B cell (primary cell): Measurements from ENCODE around the gene SEMA3G. TPM values are rescaled to one million over a fixed set of nuclear protein-coding genes. Genes with fewer than 3 reads are reported as not detected.

ENCODE experiments used
- ATAC-seq: fragments of 200-7000 bp; cut with Tn5 transposase; one replicate; pipeline ENCODE4 v1.10.0; 2021; ENCODE audit warnings: low read depth, mild to moderate bottlenecking, moderate number of reproducible peaks, moderate library complexity
- CTCF ChIA-PET: fragments of 350-600 bp; sonication (Branson Sonifier 250); formaldehyde crosslinking; loops from one replicate; lab custom pipeline; 2021; ENCODE audit warnings: antibody characterized with exemption, inconsistent platforms; lab: Charles Lee
- POLR2A ChIA-PET: fragments of 350-600 bp; sonication (Branson Sonifier 250); formaldehyde crosslinking; loops from one replicate; lab custom pipeline; 2021; ENCODE audit warnings: antibody characterized with exemption; lab: Charles Lee
- DNase-seq: peaks from one replicate; pipeline ENCODE4 v3.0.0; 2013
- H2AFZ ChIP-seq: 2 replicates; pipeline ENCODE4 v1.6.1; 2012; ENCODE audit warnings: mild to moderate bottlenecking, low read depth, low read length; ENCODE audit not compliant: insufficient read depth, poor library complexity, severe bottlenecking
- H3K27ac ChIP-seq, 2 donors: 1 replicate in 1 of 2; 2 replicates in 1 of 2; pipeline ENCODE4 v1.5.1; 2012 to 2013; ENCODE audit warnings: low read length in 2 of 2, mild to moderate bottlenecking in 2 of 2, moderate library complexity in 1 of 2
- H3K27me3 ChIP-seq, 4 experiments: fragments of 200-600 bp in 1 of 4; sonication (generic) in 1 of 4; replicated peaks in 1 of 4; 1 replicate in 2 of 4; 2 replicates in 2 of 4; pipeline versions ENCODE4 v1.6.1 to v1.7.0; 2013 to 2016; ENCODE audit warnings: low read length in 3 of 4, mild to moderate bottlenecking in 2 of 4, mixed read lengths in 1 of 4, moderate library complexity in 1 of 4; ENCODE audit not compliant: insufficient read depth in 4 of 4, control insufficient read depth in 3 of 4; ENCODE audit errors: control extremely low read depth in 1 of 4
- H3K36me3 ChIP-seq, 2 experiments: replicated peaks in 1 of 2; 1 replicate in 1 of 2; 2 replicates in 1 of 2; pipeline versions ENCODE4 v1.6.1 to v1.7.1; 2013; ENCODE audit warnings: low read length in 1 of 2; ENCODE audit not compliant: insufficient read depth in 2 of 2, control insufficient read depth in 1 of 2; ENCODE audit errors: control extremely low read depth in 1 of 2, extremely low read depth in 1 of 2
- H3K4me1 ChIP-seq, 2 donors: fragments of 200-600 bp in 1 of 2; sonication (generic) in 1 of 2; 1 replicate in 1 of 2; 2 replicates in 1 of 2; pipeline versions ENCODE4 v1.5.1 to v1.6.1; 2013 to 2017; ENCODE audit warnings: low read length in 2 of 2; ENCODE audit not compliant: control insufficient read depth in 2 of 2, insufficient read depth in 2 of 2
- H3K4me2 ChIP-seq: replicated peaks from 2 replicates; pipeline ENCODE3; 2012; ENCODE audit warnings: mild to moderate bottlenecking, low read depth, low read length; ENCODE audit not compliant: poor library complexity, severe bottlenecking
- H3K4me3 ChIP-seq, 5 experiments: fragments of 200-600 bp in 1 of 5; sonication (generic) in 1 of 5; 1 replicate in 3 of 5; 2 replicates in 2 of 5; pipeline versions ENCODE4 v1.5.1 to v1.7.0; 2011 to 2016; ENCODE audit warnings: low read length in 4 of 5, mild to moderate bottlenecking in 4 of 5, low read depth in 2 of 5, control low read depth in 1 of 5, moderate library complexity in 1 of 5; ENCODE audit not compliant: insufficient read depth in 1 of 5; ENCODE audit errors: control extremely low read depth in 1 of 5, extremely low read depth in 1 of 5
- H3K79me2 ChIP-seq: fragments of 200-600 bp; sonication (generic); one replicate; pipeline ENCODE4 v1.6.0; 2016; ENCODE audit warnings: low read length; ENCODE audit not compliant: control insufficient read depth, insufficient read depth
- H3K9ac ChIP-seq: fragments of 200-600 bp; sonication (generic); 2 replicates; pipeline ENCODE4 v1.6.1; 2017; ENCODE audit warnings: mild to moderate bottlenecking, low read length, moderate library complexity
- H3K9me3 ChIP-seq, 3 donors: one replicate each; pipeline versions ENCODE4 v1.6.1 to v1.7.1; 2013; ENCODE audit warnings: low read length in 2 of 3; ENCODE audit not compliant: control insufficient read depth in 2 of 3, insufficient read depth in 1 of 3; ENCODE audit errors: control extremely low read depth in 1 of 3
- H4K20me1 ChIP-seq: 2 replicates; pipeline ENCODE4 v1.6.0; 2012; ENCODE audit warnings: mild to moderate bottlenecking, low read length; ENCODE audit not compliant: insufficient read depth, control insufficient read depth, poor library complexity, severe bottlenecking
- H3K27ac Mint-ChIP-seq: one replicate; pipeline ENCODE4 v1.8.0; 2021; ENCODE audit warnings: mixed read lengths
- H3K27me3 Mint-ChIP-seq: one replicate; pipeline ENCODE4 v1.8.0; 2021; ENCODE audit warnings: mixed read lengths
- H3K4me1 Mint-ChIP-seq: one replicate; pipeline ENCODE4 v1.8.0; 2021; ENCODE audit warnings: mixed read lengths
- H3K4me3 Mint-ChIP-seq: one replicate; pipeline ENCODE4 v1.8.0; 2021; ENCODE audit warnings: mixed read lengths
- H3K9me3 Mint-ChIP-seq: one replicate; pipeline ENCODE4 v1.8.0; 2022; ENCODE audit warnings: mixed read lengths; ENCODE audit not compliant: insufficient read depth
- EZH2 ChIP-seq: IDR thresholded peaks from 2 replicates; pipeline ENCODE4 v1.6.1; 2012; ENCODE audit warnings: borderline replicate concordance, low read depth, mild to moderate bottlenecking, moderate library complexity, low read length; ENCODE audit not compliant: insufficient read depth, poor library complexity, severe bottlenecking
- WGBS: methylation state at CpG from one replicate; pipeline ENCODE4 v1.1.5; 2013; ENCODE audit warnings: missing lambda C conversion rate; ENCODE audit not compliant: insufficient coverage; 5-methylcytosine and 5-hydroxymethylcytosine counted together
- intact Hi-C: fragments of 100-400 bp; cut with micrococcal nuclease; formaldehyde crosslinking; loops from one replicate; pipeline ENCODE4 v1.10.0; 2022
- polyA plus RNA-seq: library from polyadenylated mRNA; depleted of rRNA; stranded (reverse); fragments of >200 nt; gene quantifications from 2 replicates; pipeline ENCODE4 v1.2.3, GENCODE V29; 2012
- total RNA-seq, 2 donors: library from RNA; stranded (reverse); fragments of 120-200 nt in 1 of 2; gene quantifications; 1 replicate in 1 of 2; 2 replicates in 1 of 2; pipeline versions ENCODE4 v1.2.3 to v1.2.4, GENCODE V29; 2013 to 2022
- TF ChIP-seq, protein P1 (sequence below): fragments of 200-600 bp; IDR thresholded peaks from one replicate; pipeline ENCODE4 v1.8.0; 2022; ENCODE audit warnings: antibody characterized with exemption, mild to moderate bottlenecking

Gene SEMA3G
- total and polyA plus RNA-seq, 2 donors (not counting 1 experiment from before 2014, with no cell fraction given) = 0.10 to 0.42 TPM

- 92% methylated on average over 9 of the region's 18 CpGs for WGBS
These were observed 3.1 kb downstream of the SEMA3G start for GRCh38 chr3:52441772-52442332.

DNA sequence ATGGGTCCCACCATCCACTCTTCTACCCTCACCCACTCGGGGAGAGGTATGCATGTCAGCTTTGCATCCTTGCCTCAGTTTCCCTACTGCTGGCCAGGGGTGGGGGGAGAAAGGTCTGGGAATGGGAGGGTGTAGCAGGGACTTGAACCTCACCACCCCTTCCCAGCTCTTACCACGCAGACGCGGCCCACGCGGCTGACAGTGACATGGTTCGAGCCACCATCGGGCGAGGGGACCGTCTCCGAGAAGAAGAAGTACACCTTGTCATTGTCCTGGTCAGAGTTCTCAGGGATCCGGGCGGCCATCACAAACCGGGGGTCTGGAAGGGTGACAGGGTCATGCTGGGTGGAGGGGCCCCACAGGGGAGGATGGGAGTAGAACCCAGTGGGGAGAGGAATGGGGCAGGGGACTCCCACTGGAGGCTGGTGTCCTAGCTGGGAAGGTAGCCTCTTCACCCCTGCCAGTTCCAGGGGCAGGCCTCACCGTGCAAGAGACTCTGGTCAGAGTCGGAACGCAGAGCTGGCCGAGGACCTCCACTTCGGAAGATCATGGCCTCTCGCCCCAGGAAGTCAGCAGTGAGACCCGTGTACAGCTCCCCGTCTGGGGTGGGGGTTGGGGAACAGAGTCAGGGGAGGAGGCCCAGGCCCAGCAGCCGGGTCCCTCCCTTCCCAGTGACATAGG, 3.7 kb downstream of the SEMA3G start:
- Mint-ChIP-seq H3K27ac (no peak overlapping the region), H3K4me1 (peaks cover 3% of the 10 kb centered on the region), H3K27me3 (no peaks in the 10 kb centered on the region), H3K9me3 (no peaks in the 10 kb centered on the region), H3K4me3 (no peak overlapping the region)
- ATAC-seq = no peak
- TF ChIP-seq EZH2 = no peak
- TF ChIP-seq, protein P1, sequence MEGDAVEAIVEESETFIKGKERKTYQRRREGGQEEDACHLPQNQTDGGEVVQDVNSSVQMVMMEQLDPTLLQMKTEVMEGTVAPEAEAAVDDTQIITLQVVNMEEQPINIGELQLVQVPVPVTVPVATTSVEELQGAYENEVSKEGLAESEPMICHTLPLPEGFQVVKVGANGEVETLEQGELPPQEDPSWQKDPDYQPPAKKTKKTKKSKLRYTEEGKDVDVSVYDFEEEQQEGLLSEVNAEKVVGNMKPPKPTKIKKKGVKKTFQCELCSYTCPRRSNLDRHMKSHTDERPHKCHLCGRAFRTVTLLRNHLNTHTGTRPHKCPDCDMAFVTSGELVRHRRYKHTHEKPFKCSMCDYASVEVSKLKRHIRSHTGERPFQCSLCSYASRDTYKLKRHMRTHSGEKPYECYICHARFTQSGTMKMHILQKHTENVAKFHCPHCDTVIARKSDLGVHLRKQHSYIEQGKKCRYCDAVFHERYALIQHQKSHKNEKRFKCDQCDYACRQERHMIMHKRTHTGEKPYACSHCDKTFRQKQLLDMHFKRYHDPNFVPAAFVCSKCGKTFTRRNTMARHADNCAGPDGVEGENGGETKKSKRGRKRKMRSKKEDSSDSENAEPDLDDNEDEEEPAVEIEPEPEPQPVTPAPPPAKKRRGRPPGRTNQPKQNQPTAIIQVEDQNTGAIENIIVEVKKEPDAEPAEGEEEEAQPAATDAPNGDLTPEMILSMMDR = no peak
- Histone ChIP-seq H3K27ac (no peak overlapping the region), H4K20me1 (no peaks in the 10 kb centered on the region), H3K9ac (no peak overlapping the region), H3K4me2 (no peak overlapping the region), H3K36me3 (no peaks in the 10 kb centered on the region), H3K4me3 (no peak overlapping the region), H3K4me1 (peaks cover 0 to 8% of the 10 kb centered on the region in 2 donors), H2AFZ (no peak overlapping the region), H3K79me2 (no peaks in the 10 kb centered on the region), H3K27me3 (no peaks in the 10 kb centered on the region), H3K9me3 (no peaks in the 10 kb centered on the region)
- ChIA-PET POLR2A (no interaction called here), CTCF (interaction anchor here (1.0 kb wide), 1 partner anchor 12 kb away, joined by 5 read pairs; no protein-coding TSS in a partner anchor)
- intact Hi-C loops = no loop called here
- WGBS = 94% methylated on average over 17 of the region's 23 CpGs
- DNase-seq = no peak

More at GRCh38 chr3:52441772-52442332, 3.1 kb downstream of the SEMA3G start:
- TF ChIP-seq, protein P1 = no peak
- no peak for TF ChIP-seq EZH2
- ATAC-seq (no peak), DNase-seq (no peak)
- Mint-ChIP-seq H3K27ac (no peak overlapping the region), H3K4me3 (no peak overlapping the region), H3K4me1 (peaks cover 3% of the 10 kb centered on the region), H3K27me3 (no peaks in the 10 kb centered on the region), H3K9me3 (no peaks in the 10 kb centered on the region)
- intact Hi-C loops = no loop called here
- H3K36me3 ChIP-seq = no peaks in the 10 kb centered on the region
- no peak overlapping the region for H3K27ac ChIP-seq
- H3K9ac ChIP-seq = no peak overlapping the region
- ChIA-PET CTCF (interaction anchor here (1.0 kb wide), 1 partner anchor 13 kb away, joined by 5 read pairs; no protein-coding TSS in a partner anchor), POLR2A (no interaction called here)
- peaks cover 0 to 10% of the 10 kb centered on the region in 2 donors for H3K4me1 ChIP-seq
- no peaks in the 10 kb centered on the region for H3K79me2 ChIP-seq
- H2AFZ ChIP-seq = no peak overlapping the region
- no peak overlapping the region for H3K4me2 ChIP-seq
- no peaks in the 10 kb centered on the region for H3K27me3 ChIP-seq
- no peak overlapping the region for H3K4me3 ChIP-seq
- no peaks in the 10 kb centered on the region for H3K9me3 ChIP-seq
- no peaks in the 10 kb centered on the region for H4K20me1 ChIP-seq
